K562 (cell line): ENCODE measurements around the gene ACTL9. TPM values are rescaled to one million over a fixed set of nuclear protein-coding genes. Genes with fewer than 3 reads are reported as not detected.

Experiments
- ATAC-seq: fragments of 200-7000 bp; cut with Tn5 transposase; 3 replicates; pipeline ENCODE4 v1.9.1; 2020; ENCODE audit warnings: moderate library complexity
- BruUV-seq: library from RNA; stranded (reverse); fragments of 400-500 nt; replicated peaks from 2 replicates; lab custom pipeline; 2021; lab: Mats Ljungman, UMichigan
- CTCF ChIA-PET: fragments of 300-600 bp; formaldehyde crosslinking; extraction: SDS; loops from one replicate; lab custom pipeline; 2021; ENCODE audit warnings: low intra/inter-chr PET ratio; lab: Yijun Ruan, JAX
- POLR2A ChIA-PET: fragments of 300-600, 350-650 bp; sonication (Branson Sonifier 250); formaldehyde crosslinking; extraction: SDS; loops from one replicate; lab custom pipeline; 2021; ENCODE audit warnings: antibody characterized with exemption, inconsistent platforms; lab: Yijun Ruan, JAX
- DNase-seq, 4 experiments: peaks; one replicate each; pipeline versions ENCODE4 v3.0.0 to v3.0.0-alpha.2; 2011 to 2018; ENCODE audit warnings: low spot score in 3 of 4, mixed read lengths in 3 of 4; ENCODE audit errors: extremely low read depth in 1 of 4
- FAIRE-seq: peaks from 2 replicates; lab custom pipeline; 2011; peaks lifted over from hg19 to GRCh38; lab: Jason Lieb, UNC
- H2AFZ ChIP-seq: 2 replicates; pipeline ENCODE4 v1.6.0; 2011; ENCODE audit warnings: low read depth, low read length, control low read depth, inconsistent platforms
- H3K27ac ChIP-seq: fragments of 200-600 bp; 3 replicates; pipeline ENCODE4 v1.8.0; 2011; ENCODE audit warnings: low read depth, mild to moderate bottlenecking, control low read depth, inconsistent platforms, low read length, moderate library complexity, mixed read lengths; ENCODE audit errors: extremely low read depth
- H3K27me3 ChIP-seq, 2 experiments: fragments of 300-600 bp in 1 of 2; 2 replicates in 1 of 2; 3 replicates in 1 of 2; pipeline versions ENCODE4 v1.6.0 to v1.8.0; 2011; ENCODE audit warnings: inconsistent platforms in 2 of 2, low read length in 2 of 2, mild to moderate bottlenecking in 1 of 2, mixed read lengths in 1 of 2, moderate library complexity in 1 of 2; ENCODE audit not compliant: control insufficient read depth in 2 of 2, insufficient read depth in 2 of 2
- H3K36me3 ChIP-seq: fragments of 300-600 bp; 3 replicates; pipeline ENCODE4 v1.8.0; 2011; ENCODE audit warnings: mild to moderate bottlenecking, low read length, inconsistent platforms; ENCODE audit not compliant: control insufficient read depth, insufficient read depth
- H3K4me1 ChIP-seq, 2 experiments: fragments of 200-600 bp in 1 of 2; replicated peaks in 1 of 2; 2 replicates in 1 of 2; 3 replicates in 1 of 2; pipeline versions ENCODE4 v1.5.1 to v1.8.0; 2011; ENCODE audit warnings: inconsistent platforms in 2 of 2, low read length in 2 of 2, mild to moderate bottlenecking in 1 of 2, mixed read lengths in 1 of 2, moderate library complexity in 1 of 2; ENCODE audit not compliant: control insufficient read depth in 2 of 2, insufficient read depth in 2 of 2
- H3K4me2 ChIP-seq: 2 replicates; pipeline ENCODE4 v1.6.1; 2011; ENCODE audit warnings: low read length, control low read depth, inconsistent platforms, mixed read lengths; ENCODE audit not compliant: insufficient read depth
- H3K4me3 ChIP-seq: fragments of 200-600 bp; sonication (generic), shearing (Covaris generic); 2 replicates; pipeline ENCODE4 v1.5.1; 2016; ENCODE audit warnings: control low read depth, inconsistent platforms
- H3K79me2 ChIP-seq: fragments of 200-600 bp; 3 replicates; pipeline ENCODE4 v1.8.0; 2011; ENCODE audit warnings: low read length, inconsistent platforms; ENCODE audit not compliant: control insufficient read depth, insufficient read depth
- H3K9ac ChIP-seq, 2 experiments: 2 replicates each; pipeline versions ENCODE4 v1.6.0 to v1.6.1; 2011; ENCODE audit warnings: low read depth in 2 of 2, low read length in 2 of 2, control low read depth in 1 of 2, inconsistent platforms in 1 of 2, mild to moderate bottlenecking in 1 of 2, mixed read lengths in 1 of 2; ENCODE audit not compliant: insufficient read depth in 1 of 2
- H3K9me1 ChIP-seq: one replicate; pipeline ENCODE4 v1.6.0; 2011; ENCODE audit warnings: inconsistent platforms, mild to moderate bottlenecking, low read length, moderate library complexity; ENCODE audit not compliant: control insufficient read depth, insufficient read depth
- H3K9me3 ChIP-seq: replicated peaks from 2 replicates; pipeline ENCODE4 v1.5.1; 2011; ENCODE audit warnings: low read depth, low read length, inconsistent platforms; ENCODE audit not compliant: control insufficient read depth, insufficient read depth
- H4K20me1 ChIP-seq: replicated peaks from 2 replicates; pipeline ENCODE4 v1.6.1; 2011; ENCODE audit warnings: low read length, inconsistent platforms, mixed read lengths; ENCODE audit not compliant: control insufficient read depth, insufficient read depth
- BCOR ChIP-seq: fragments of 450-650 bp; IDR thresholded peaks from 2 replicates; pipeline ENCODE4 v1.6.1; 2016
- CBX1 ChIP-seq: sonication (generic); IDR thresholded peaks from 2 replicates; pipeline ENCODE4 v1.6.1; 2016; ENCODE audit warnings: antibody characterized with exemption, low read depth, mild to moderate bottlenecking
- EGR1 ChIP-seq: fragments of 450-650 bp; conservative IDR thresholded peaks from 2 replicates; pipeline ENCODE4 v1.6.1; 2017; ENCODE audit warnings: mild to moderate bottlenecking
- EWSR1 ChIP-seq: fragments of 450-650 bp; IDR thresholded peaks from 2 replicates; pipeline ENCODE4 v1.6.1; 2018; ENCODE audit warnings: borderline replicate concordance, mild to moderate bottlenecking, low read depth, moderate library complexity; ENCODE audit not compliant: partially characterized antibody
- FOXK1 ChIP-seq: sonication (generic); formaldehyde crosslinking; IDR thresholded peaks from 2 replicates; pipeline ENCODE4 v1.8.0; 2022; ENCODE audit warnings: missing genetic modification reagents, mild to moderate bottlenecking, borderline replicate concordance
- KDM1A ChIP-seq, 2 experiments: fragments of 450-650 bp; IDR thresholded peaks; 2 replicates each; pipeline ENCODE4 v1.6.1; 2016; ENCODE audit warnings: mild to moderate bottlenecking in 2 of 2
- MXI1 ChIP-seq: IDR thresholded peaks from 2 replicates; pipeline ENCODE4 v1.6.1; 2011; ENCODE audit warnings: low read depth, mild to moderate bottlenecking, improper control_type of control experiment, low read length
- NRF1 ChIP-seq, 2 experiments: fragments of 450-650 bp; IDR thresholded peaks in 1 of 2; conservative IDR thresholded peaks in 1 of 2; 2 replicates each; pipeline ENCODE4 v1.6.1; 2014; ENCODE audit warnings: mild to moderate bottlenecking in 2 of 2
- PHF8 ChIP-seq: fragments of 200-600 bp; sonication (generic); IDR thresholded peaks from 2 replicates; pipeline ENCODE4 v1.6.1; 2012; ENCODE audit warnings: mixed run types, mild to moderate bottlenecking, inconsistent platforms, low read length, moderate library complexity, borderline replicate concordance
- RBM34 ChIP-seq: fragments of 200-400 bp; formaldehyde crosslinking; IDR thresholded peaks from 2 replicates; pipeline ENCODE4 v1.6.1; 2018; ENCODE audit warnings: low read length, borderline replicate concordance; ENCODE audit not compliant: insufficient read depth
- SMARCE1 ChIP-seq: fragments of 450-650 bp; IDR thresholded peaks from 2 replicates; pipeline ENCODE4 v1.7.1; 2016; ENCODE audit warnings: mild to moderate bottlenecking
- TRIM24 ChIP-seq, 2 experiments: fragments of 450-650 bp; IDR thresholded peaks; 2 replicates each; pipeline ENCODE4 v1.6.1; 2016
- TSC22D4 ChIP-seq: fragments of 450-650 bp; IDR thresholded peaks from 2 replicates; pipeline ENCODE4 v1.6.1; 2016; ENCODE audit warnings: missing genetic modification characterization, missing biosample characterization, control low read depth
- ZNF121 ChIP-seq: sonication (generic); formaldehyde crosslinking; conservative IDR thresholded peaks from 2 replicates; pipeline ENCODE4 v1.8.0; 2022; ENCODE audit warnings: missing genetic modification reagents
- WGBS: fragments of 100-300 bp; shearing (Covaris generic); methylation state at CpG from one replicate; pipeline ENCODE4 v1.1.6; 2016; ENCODE audit warnings: low coverage, mixed read lengths; ENCODE audit not compliant: insufficient coverage; ENCODE audit errors: missing lambda C conversion rate; 5-methylcytosine and 5-hydroxymethylcytosine counted together
- in situ Hi-C: fragments of 300-500 bp; cut with MboI; formaldehyde crosslinking; loops from 4 replicates; pipeline ENCODE4 v1.15.0; 2018; ENCODE audit warnings: inconsistent platforms, mixed read lengths
- intact Hi-C: fragments of 100-400 bp; cut with micrococcal nuclease; formaldehyde crosslinking; loops from 2 replicates; pipeline ENCODE4 v1.14.2; 2022
- polyA plus RNA-seq, 8 experiments: library from polyadenylated mRNA; depleted of rRNA in 4 of 8; stranded (reverse) in 5 of 8; unstranded in 3 of 8; fragments of >200 nt; fragmentation: Nextera tagmentation in 2 of 8; fragmentation: Illumina TruSeq in 1 of 8; extraction: Ambion mirVana in 2 of 8; extraction: Trizol in 1 of 8; gene quantifications; 2 replicates each; pipeline versions ENCODE4 v1.2.1 to v1.2.3, GENCODE V29; 2011 to 2014; ENCODE audit warnings: inconsistent platforms in 1 of 8, missing spikeins in 1 of 8
- total RNA-seq, 7 experiments: library from RNA; depleted of rRNA in 6 of 7; stranded (reverse); fragments of >200 nt in 6 of 7; fragmentation: Illumina TruSeq in 2 of 7; extraction: Trizol in 2 of 7; gene quantifications; 2 replicates each; pipeline versions ENCODE4 v1.2.1 to v1.2.3, GENCODE V29; 2011 to 2021; ENCODE audit warnings: low replicate concordance in 1 of 7
- TF ChIP-seq, protein P1 (sequence below), 2 experiments: fragments of 450-650 bp; IDR thresholded peaks; 2 replicates each; pipeline ENCODE4 v1.6.1; 2016; ENCODE audit warnings: mild to moderate bottlenecking in 2 of 2, borderline replicate concordance in 1 of 2, low read depth in 1 of 2, moderate library complexity in 1 of 2

Gene ACTL9
- total and polyA plus RNA-seq, 9 of the 15 experiments (the other 6 are each of a cell fraction or from before 2014, with no cell fraction given), result not detected

- ATAC-seq, result no peak
- CTCF ChIA-PET, result no interaction called here
- no TSS peak for BruUV-seq
- H3K9ac ChIP-seq, result no peak overlapping the region
- no peaks in the 10 kb centered on the region for H4K20me1 ChIP-seq
- H3K4me1 ChIP-seq, result peaks cover 0 to 2% of the 10 kb centered on the region in 2 experiments; a peak in 2 of 5 replicates
- no peak for FAIRE-seq
- 6% methylated on average over 4 of the region's 4 CpGs for WGBS
- H3K4me3 ChIP-seq, result no peak overlapping the region
- H3K9me1 ChIP-seq, result no peaks in the 10 kb centered on the region
- no peak for DNase-seq
- no peaks in the 10 kb centered on the region for H3K36me3 ChIP-seq
- intact Hi-C loops (no loop called here), in situ Hi-C loops (no loop called here)
- H3K9me3 ChIP-seq, result no peaks in the 10 kb centered on the region
- H3K27ac ChIP-seq, result no peak overlapping the region
- peaks cover 0 to 19% of the 10 kb centered on the region in 2 experiments; a peak in 3 of 5 replicates for H3K27me3 ChIP-seq
- H3K79me2 ChIP-seq, result no peaks in the 10 kb centered on the region
- no peak overlapping the region for H2AFZ ChIP-seq
- no peak overlapping the region for H3K4me2 ChIP-seq
- POLR2A ChIA-PET, result no interaction called here
- TF ChIP-seq NRF1 (conservative IDR thresholded peaks at IDR 0.05 in 1 of 2, IDR thresholded peaks at IDR 0.05 in 1 of 2) (no peak), CBX1 (0 out of 2 replicates have a peak, but pooled peaks have one; percentile 12), MXI1 (no peak), ZNF121 (CRISPR knock-in tag) (no peak), EWSR1 (no peak), EGR1 (peak; percentile 22; the same call in 1 of the 2 replicates), RBM34 (no peak), TRIM24 (IDR thresholded peaks at IDR 0.05) (no peak), KDM1A (IDR thresholded peaks at IDR 0.05) (peak in 1 of 2 experiments; percentile 36; a peak in 1 of 4 replicates), TSC22D4 (tag) (no peak), SMARCE1 (no peak), BCOR (peak; percentile 62), PHF8 (no peak), FOXK1 (CRISPR knock-in tag) (no peak)
- TF ChIP-seq, protein P1, sequence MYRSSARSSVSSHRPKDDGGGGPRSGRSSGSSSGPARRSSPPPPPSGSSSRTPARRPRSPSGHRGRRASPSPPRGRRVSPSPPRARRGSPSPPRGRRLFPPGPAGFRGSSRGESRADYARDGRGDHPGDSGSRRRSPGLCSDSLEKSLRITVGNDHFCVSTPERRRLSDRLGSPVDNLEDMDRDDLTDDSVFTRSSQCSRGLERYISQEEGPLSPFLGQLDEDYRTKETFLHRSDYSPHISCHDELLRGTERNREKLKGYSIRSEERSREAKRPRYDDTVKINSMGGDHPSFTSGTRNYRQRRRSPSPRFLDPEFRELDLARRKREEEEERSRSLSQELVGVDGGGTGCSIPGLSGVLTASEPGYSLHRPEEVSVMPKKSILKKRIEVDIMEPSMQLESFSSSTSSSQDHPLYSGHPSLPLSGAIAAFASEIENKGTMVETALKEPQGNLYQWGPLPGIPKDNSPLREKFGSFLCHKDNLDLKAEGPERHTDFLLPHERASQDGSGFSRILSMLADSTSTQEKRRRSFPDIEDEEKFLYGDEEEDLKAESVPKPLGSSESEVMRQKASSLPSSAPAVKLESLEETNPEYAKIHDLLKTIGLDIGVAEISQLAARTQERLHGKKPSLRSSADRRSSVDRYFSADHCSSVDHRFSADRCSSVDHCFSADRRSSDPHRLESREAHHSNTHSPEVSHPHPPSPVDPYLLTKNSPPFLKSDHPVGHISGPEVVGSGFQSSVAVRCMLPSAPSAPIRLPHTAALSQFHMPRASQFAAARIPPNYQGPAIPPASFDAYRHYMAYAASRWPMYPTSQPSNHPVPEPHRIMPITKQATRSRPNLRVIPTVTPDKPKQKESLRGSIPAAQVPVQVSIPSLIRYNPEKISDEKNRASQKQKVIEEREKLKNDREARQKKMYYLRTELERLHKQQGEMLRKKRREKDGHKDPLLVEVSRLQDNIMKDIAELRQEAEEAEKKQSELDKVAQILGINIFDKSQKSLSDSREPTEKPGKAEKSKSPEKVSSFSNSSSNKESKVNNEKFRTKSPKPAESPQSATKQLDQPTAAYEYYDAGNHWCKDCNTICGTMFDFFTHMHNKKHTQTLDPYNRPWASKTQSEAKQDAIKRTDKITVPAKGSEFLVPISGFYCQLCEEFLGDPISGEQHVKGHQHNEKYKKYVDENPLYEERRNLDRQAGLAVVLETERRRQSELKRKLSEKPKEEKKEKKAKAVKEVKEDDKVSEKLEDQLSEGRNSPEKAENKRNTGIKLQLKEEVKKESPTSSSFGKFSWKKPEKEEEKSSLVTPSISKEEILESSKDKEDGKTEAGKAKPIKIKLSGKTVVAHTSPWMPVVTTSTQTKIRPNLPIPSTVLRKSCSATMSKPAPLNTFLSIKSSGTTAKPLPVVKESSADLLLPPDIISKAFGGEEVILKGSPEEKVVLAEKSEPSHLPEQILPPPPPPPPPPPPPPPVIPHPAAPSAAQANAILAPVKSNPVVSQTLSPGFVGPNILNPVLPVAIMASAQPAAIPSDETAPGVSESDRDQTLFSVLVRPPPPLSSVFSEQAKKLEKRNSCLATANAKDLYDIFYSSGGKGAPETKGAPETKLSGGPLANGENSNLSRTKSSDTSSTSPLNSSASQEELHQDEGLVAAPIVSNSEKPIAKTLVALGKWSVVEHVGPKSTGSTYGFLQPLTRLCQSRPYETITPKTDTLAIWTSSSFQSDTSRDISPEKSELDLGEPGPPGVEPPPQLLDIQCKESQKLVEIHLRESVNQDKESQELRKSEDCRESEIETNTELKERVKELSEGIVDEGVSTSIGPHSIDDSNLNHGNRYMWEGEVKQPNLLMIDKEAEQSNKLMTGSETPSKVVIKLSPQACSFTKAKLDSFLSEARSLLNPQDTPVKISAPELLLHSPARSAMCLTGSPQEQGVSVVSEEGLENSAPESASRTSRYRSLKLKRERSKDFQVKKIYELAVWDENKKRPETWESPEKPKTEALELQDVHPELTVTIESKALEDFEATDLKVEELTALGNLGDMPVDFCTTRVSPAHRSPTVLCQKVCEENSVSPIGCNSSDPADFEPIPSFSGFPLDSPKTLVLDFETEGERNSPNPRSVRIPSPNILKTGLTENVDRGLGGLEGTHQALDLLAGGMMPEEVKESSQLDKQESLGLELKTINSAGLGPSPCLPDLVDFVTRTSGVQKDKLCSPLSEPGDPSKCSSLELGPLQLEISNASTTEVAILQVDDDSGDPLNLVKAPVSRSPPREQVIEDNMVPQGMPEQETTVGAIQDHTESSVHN (IDR thresholded peaks at IDR 0.05; ENCODE audit: borderline replicate concordance in 1 of 2, low read depth in 1 of 2), result no peak
Observed at GRCh38 chr19:8662263-8662662, 36.3 kb downstream of the ACTL9 start.
